Measurements from ENCODE around the gene MORN2.
A peak's percentile ranks its signal among the peaks of the same experiment; 100 is the strongest.

The MORN2 gene

DNA sequence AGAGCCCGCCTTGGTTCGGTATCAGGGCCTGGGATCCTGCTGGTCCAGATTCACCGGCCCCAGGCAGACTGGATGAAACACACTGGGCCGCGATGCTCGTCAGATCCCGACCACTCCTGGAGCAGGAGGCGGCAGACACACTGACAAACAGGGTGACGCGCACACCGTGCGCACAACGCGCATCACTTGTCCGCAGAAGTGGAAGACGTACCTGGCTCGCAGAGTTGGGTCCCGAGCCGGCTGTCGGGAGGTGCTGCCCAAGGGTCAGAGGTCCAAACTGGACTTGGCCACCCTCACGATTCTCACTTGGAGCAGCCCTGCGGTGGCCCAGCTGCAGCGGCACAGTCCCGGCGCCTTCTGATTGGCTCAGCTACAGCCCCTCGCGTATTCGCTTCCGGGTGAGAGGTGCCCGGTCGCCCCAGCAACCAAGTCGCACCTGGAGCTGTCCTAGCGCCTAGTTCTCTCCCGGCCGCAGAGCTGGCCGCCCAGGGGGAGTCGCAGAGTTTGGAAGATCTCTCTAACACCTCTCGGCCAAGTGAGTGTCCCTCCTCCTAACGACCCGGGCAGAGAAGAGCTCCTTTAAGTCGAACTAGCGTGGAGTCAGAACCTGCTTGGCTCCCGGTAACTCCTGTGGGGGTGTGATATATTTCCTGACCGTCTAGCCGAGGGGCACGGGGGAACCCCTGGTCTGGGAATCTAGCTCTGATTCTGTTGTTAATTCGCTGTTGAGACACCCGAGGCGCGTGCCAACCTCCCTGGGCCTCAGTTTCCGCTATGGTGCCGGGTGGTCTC is at the start of gene MORN2, which contains the start of gene DHX57:
TSS of gene MORN2 (plus strand) at position 401 of the 792 bp plus-strand sequence.
TSS of gene DHX57 (minus strand) at position 359 of the 792 bp plus-strand sequence. CDS start 7,529 bp downstream, outside the sequence.
- DNase-seq (ENCODE audit: low spot score), result peak; percentile 98

DNA sequence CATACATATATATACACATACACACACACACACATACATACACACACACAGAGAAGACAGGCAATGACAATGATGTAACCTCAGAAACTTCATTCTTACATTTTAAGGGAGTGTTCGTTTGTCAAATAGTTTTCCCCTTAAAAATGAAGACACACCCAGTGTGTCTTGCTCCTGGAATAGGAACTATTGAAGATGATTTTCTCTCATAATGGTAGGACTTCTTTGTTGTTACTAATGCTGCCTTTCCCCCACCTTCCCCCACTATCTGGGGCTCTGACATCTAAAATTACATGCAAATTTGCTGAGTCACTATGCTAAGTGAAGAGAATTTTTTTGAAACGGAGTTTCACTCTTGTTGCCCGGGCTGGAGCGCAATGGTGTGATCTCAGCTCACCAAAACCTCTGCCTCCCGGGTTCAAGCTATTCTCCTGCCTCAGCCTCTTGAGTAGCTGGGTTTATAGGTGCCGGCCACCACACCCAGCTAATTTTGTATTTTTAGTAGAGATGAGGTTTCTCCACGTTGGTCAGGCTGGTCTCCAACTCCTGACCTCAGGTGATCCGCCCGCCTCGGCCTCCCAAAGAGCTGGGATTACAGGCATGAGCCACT is 48.1 kb upstream of the MORN2 start:
- DNase-seq (ENCODE audit: low spot score), result peak; percentile 23

DNA sequence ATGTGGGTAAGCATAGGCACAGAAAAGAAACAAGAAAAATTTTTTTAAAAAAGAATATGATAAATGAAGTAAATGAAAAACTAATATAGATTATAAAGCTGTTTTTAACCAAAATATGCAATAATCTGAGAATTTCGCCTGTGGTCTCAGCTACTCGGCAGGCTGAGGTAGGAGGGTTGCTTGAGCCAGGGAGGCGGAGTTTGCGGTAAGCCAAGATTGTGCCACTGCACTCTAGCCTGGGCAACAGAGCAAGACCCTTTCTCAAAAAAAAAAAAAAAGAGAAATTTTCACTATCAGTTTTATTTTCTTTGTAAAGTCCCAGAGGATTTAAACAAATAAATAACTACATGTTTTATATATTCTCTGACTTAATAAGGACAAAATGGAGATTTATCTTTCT is 47.3 kb upstream of the MORN2 start:
- DNase-seq (ENCODE audit: low spot score), result no peak

DNA sequence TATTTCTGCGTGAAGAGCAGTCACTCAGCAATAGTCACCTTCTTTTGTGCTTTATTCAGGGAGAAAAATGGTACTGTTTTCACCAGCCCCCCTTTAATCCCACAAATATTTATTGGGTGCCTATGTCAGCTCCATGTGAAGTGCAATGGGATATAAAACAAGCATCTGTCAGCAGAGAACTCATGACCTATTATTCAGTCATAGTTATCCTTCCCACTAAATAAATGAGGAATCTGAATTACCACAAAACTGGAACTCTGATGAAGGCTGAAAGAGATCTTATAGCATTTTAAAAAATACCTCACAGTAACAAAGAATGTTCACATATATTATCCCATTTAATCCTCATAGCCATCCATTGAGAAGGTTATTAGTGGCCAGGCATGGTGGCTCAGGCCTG is 45.8 kb upstream of the MORN2 start:
- DNase-seq (ENCODE audit: low spot score), result no peak

DNA sequence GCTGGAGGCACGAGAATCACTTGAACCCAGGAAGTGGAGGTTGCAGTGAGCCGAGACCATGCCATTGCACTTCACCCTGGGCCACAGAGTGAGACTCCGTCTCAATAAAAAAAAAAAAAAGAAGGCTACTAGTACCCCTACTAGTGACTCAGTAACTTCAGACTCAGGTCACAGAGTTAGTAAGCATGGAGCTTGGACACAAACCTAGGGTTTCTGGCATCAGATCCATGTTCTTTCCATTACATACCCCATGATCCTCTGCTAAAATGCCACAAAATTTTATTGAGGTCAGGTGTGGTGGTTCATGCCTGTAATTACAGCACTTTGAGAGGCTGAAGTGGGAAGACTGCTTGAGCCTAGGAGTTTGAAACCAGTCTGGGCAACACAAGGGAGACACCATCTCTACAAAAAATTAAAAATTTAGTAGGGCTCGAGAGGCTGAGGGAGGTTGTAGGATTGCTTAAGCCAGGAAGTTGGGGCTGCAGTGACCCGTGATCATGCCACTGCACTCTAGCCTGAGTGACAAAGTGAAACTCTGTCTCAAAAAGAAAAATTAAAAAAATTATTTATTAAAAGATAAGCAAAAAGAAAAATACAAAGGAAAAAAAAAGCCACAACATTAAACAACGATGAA is 45.1 kb upstream of the MORN2 start:
- no peak for DNase-seq (ENCODE audit: low spot score)

DNA sequence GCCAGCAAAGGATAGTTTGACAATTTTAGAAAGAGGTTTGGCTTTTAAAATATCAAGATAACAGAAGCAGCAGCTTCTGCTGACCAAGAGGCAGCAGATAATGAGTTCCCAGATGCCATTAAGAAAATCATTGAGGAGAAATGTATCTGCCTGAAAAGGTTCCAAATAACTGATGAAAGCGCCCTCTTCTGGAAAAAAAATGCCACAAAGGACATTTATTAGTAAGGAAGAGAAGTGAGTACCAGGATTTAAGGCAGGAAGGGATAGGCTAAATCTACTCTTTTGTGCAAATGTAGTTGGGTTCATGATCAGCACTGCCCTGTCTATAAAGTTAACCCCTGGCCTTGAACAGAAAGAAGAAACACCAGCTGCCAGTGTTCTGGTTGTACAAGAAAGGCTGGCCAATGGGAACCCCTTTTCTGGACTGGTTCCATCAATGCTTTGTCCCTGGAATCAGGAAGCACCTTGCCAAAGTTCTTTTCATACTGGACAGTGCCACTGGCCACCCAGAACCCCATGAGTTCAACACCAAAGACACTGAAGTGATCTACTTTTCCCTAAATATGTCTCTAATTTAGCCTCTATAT is 40.7 kb upstream of the MORN2 start:
- peak; percentile 11 for DNase-seq (ENCODE audit: low spot score)

DNA sequence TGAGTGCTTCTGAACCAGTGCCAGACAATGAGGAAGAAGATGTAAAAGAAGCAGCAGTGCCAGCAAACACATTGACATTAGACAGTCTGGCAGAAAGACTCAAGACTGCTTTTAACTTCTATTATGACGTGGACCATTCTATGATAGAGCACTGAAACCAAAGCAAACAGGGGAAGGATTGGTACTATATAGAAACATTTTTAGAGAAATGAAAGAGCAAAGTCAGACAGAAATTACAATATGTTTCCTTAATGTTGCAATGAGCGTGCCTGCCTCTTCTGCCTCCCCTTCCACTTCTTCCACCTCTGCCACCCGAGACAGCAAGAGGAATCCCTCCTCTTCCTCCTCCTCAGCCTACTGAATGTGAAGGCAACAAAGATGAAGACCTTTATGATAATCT is 39.8 kb upstream of the MORN2 start:
- DNase-seq (ENCODE audit: low spot score), result no peak

DNA sequence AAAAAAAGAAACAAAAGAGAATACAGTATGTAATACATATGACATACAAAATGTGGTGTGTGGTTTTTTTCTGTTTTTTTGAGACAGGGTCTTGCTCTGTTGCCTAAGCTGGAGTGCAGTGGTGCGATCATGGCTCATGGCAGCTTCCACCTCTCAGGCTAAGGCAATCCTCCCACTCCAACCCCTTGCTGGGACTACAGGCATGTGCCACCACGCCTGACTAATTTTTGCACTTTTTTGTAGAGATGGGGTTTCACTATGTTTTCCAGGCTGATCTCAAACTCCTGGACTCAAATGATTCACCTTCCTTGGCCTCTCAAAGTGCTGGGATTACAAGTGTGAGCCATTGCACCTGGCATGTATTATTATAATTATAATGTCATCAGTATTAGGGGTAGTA is 39.0 kb upstream of the MORN2 start:
- no peak for DNase-seq (ENCODE audit: low spot score)

DNA sequence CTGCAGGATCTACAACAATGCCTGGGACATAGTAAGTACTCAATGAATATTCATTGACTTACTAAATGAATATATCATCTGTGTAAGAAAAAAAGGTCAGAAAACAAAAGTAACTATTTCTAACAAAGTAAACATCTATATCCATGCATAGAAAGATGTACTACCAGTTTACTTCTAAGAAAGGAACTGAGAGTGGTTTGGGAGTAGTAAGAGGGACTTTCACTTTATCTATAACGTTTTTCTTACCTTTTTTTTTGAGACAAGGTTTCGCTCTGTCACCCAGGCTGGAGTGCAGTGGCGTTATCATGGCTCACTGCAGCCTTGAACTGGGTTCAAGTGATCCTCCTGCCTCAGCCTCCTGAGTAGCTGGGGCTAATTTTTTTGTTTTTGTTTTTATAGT is 25.7 kb upstream of the MORN2 start:
- no peak for DNase-seq (ENCODE audit: low spot score)

DNA sequence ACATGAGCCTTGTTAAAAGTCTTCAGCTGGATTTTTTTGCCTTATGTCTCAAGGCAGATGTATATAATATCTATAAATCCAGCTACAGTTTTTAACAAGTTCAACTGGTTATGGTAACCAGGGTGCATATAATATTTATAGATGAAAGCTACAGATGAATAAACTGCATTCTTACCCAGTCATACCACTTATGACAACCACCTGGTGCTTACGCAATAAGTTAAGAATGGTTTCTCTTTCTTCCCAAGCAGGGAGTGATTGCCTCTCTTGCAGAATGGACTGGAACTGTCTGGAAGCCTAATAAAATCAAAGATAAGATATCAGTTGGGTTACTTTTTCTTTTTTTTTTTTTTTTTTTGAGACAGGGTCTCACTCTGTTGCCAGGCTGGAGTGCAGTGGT is 19.6 kb upstream of the MORN2 start:
- no peak for DNase-seq (ENCODE audit: low spot score)

DNA sequence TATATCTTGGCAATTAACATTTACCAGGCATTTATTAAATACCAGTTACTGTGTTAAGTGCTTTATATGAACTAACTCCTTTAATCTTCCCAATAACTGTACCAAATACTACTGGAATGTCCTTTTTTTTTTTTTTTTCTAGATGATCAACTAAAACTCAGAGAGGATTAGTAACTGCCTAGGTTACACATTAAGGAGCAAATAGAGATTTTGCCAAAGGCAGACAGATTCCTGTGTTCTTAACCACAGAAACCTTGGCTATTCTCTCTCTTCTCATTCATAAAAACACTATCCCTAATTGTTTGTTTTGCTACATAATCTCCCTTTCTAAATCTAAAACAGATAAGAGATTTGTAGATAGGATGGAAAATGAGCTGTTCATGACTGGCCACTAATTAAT is 13.3 kb upstream of the MORN2 start:
- DNase-seq (ENCODE audit: low spot score), result no peak

DNA sequence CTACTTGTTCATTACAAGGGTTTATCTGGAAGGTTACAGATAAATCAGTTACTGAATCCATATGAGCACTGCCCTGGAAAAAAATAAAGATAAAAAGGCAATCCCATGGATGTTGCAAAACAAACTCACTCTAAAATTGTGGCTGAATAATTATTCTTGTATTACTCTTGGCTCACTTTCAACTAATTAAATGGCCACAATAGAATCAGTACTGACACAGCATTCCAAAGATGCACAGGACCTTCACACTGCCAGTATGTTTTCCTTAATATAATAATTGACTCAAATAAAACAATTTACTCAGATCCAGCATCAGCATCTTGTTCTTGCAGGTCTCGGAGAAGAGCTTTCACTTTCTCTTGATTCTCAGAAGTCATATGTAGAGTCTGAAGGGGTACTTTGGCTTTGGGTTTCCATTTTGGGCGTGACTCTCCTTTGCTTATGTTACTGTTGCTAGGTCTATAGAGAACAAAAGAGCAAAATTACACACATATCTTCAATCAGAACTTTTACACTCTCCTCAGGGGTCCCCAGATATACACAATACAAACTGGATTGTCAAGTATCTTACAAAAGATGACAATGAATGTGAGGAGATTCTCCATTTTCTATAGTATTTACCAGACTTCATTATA is 12.6 kb upstream of the MORN2 start:
- no peak for DNase-seq (ENCODE audit: low spot score)

DNA sequence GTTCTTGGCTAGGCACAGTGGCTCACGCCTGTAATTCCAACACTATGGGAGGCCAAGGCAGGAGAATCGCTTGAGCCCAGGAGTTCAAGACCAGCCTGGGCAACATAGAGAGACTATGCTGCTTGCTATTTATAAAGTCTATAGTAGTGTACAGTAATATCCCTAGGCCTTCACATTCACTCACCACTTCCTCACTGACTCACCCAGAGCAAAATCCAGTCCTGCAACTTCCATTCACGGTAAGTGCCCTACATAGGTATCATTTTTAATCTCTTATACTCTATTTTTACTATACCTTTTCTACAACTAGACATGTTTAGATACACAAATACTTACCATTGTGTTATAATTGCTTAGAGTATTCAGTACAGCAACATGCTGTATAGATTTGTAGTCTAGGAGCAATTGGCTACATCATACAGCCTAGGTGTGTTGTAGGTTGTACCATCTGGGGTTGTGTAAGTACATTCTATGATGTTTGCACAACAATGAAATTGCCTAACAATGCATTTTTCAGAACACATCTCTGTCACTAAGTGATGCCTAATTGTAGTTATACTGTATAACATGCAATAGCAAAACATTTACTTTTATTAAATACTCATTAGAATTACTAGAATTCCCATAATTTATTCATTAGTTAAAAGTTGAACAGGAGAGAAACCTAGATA is 8.9 kb upstream of the MORN2 start:
- DNase-seq (ENCODE audit: low spot score), result no peak

DNA sequence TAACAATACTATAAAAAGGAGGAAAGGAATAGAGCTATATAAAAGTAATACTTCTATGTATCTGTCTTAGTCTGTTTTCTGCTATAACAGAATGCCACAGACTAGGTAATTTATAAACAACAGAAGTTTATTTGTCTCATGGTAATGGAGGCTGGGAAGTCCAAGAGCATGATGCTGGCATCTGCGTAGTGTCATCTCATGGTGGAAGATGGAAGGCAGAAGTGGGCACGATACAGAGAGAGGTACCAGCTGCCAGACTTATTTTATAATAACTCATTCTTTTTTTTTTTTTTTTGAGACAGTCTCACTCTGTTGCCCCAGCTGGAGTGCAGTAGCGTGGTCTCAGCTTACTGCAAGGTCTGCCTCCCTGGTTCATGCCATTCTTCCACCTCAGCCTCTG is 4.3 kb upstream of the MORN2 start:
- DNase-seq (ENCODE audit: low spot score), result no peak

DNA sequence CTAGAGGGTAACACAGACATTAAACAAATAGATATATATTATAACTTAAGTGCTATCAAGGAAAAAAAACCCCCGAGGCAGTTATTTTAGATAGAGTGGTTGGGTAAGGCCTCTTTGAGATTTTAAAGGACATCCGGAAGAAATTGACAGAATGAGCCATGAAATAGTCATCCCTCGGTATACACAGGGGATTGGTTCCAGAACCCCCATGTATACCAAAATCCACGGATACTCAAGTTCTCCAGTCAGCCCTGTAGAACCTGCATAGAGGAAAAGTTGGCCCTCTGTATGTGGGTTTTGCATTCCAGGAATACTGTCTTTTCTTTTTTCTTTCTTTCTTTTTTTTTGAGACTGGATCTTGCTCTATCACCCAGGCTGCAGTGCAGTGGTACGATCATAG is 2.0 kb upstream of the MORN2 start:
- no peak for DNase-seq (ENCODE audit: low spot score)

DNA sequence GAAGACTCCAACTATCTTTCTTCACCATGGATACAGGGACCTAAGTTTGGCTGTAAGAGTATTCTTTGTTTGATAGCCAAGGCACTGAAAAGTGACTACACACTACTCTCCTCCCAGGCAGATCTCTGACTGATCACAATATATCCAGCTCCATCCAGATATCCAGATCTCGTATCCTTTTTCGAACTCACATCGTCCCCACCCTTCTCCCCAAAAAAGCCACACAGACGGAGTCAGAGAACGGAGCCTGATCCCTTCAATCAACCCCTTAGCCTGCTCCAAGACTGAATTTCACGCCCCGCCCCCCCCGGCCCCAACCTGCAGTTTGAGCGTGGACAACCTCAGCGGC is 575 bp upstream of the MORN2 start:
- no peak for DNase-seq (ENCODE audit: low spot score)

DNA sequence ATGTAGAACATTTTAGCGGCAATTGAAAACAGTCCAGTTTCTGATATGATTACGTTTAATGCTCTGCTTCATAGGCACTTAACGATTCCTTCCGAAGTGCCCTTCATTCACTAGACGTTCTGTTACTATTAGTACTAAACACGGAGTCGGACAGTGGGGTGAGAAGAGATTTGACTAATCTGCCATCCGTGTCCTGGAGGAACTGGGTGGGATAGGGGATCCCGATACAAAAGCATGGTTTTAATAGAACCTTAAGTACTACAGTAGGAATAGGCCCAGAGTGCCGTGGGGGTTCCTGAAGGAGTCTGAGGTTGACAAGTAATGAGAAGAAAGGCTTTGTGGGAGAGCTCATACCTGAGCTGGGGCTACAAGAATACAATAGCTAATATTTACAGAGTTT is 631 bp downstream of the MORN2 start:
- no peak for DNase-seq (ENCODE audit: low spot score)

DNA sequence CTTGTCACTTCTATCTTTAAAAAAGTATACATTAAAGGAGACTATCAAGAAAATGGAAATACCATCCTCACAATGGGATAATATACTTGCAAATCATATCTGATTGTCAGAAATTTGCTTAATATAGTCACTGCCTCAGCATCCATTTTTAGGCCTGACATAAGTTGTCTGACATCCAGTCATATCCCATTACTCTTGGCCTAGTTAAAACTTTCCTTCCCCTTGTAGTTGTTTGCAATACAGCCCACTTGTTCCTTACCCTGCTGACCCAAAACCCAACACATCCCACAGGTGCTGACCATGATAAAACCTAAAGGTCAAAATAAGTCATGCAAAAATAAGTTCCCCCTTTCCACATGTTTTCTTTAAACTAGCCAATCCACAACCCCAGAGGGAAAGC is 10.3 kb downstream of the MORN2 start:
- DNase-seq (ENCODE audit: low spot score), result no peak

DNA sequence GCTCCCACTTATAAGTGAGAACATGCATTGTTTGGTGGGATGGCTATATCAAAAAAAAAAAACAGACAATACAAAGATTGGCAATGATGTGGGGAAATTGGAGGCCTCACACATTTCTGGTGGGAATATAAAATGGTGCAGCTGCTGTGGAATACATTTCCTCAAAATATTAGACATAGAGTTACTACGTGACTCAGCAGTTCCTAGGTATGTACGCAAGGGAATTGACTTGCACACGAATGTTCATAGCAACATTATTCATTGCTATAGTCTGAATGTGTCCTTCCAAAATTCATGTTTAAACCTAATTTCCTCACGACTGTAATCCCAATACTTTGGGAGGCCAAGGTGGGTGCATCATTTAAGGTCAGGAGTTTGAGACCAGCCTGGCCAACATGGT is 11.6 kb downstream of the MORN2 start:
- no peak for DNase-seq (ENCODE audit: low spot score)

DNA sequence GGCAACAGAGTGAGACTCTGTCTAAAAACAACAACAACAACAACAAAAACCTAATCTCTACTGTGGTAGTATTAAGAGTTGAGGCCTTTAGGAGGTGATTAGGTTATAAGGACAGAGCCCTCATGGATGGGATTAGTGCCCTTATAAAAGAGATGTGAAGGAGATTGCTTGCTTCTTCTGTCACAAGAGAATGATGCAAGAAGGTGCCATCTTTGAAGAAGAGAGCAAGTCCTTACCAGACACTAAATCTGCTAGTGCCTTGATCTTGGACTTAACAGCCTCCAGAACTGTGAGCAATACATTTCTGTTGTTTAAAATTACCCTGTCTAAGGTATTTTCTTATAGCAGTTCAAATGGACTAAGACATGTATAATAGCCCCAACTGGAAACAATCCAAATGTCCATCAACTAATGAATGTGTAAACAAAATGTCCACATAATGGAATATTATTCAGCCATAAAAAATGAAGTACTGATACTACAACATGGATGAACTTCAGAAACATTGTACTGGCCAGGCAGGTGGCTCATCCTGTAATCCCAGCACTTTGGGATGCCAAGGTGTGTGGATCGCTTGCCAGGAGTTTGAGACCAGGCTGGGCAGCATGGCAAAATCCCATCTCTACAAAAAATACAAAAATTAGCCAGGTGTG is 12.3 kb downstream of the MORN2 start:
- no peak for DNase-seq (ENCODE audit: low spot score)

DNA sequence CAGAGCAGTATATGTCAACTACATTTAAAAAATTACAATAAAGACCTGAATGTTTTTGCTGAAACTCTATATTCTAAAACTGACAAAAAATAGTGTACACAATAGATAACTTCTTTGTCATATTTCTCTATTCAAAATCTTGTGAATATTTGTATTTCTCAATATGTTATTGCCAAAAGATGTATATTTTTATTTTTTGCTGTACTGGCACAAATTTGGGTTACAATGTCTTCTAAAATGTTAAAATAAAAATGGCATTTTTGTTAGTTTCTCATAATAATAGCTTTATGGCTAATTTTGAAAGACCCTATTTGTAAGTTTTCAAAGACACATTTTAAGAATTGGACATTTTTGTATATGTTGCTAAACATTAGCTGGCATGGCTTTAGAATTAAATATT is 13.3 kb downstream of the MORN2 start:
- DNase-seq (ENCODE audit: low spot score), result no peak

DNA sequence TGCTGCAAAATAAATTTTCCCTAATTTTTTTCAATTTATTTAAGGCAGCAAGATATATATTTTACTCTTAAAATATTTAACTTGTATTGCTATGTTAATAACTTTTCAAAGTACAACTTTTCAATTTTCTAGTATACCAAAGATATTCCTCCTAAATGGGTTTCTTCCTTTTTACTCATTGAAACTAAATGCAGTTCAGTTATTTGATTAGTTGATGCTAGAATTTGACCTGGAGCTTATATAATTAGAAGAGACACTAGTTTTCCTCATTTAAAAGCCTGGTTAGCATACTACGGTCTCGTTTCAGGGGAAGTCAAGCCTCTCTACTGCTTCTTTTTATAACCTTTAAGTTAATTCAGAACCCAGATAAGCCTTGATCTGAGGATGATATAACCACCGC is 13.8 kb downstream of the MORN2 start, which contains the start of gene ARHGEF33:
TSS of gene ARHGEF33 (plus strand) at position 301 of the 400 bp plus-strand sequence. CDS start 29,573 bp downstream, outside the sequence.
- no peak for DNase-seq (ENCODE audit: low spot score)

Data from iPS-NIHi11 (cell line).